HG02938 (cell line): ENCODE measurements around the gene KCNE3.

Experiments used
- ATAC-seq: cut with Tn5 transposase; IDR thresholded peaks from one replicate; pipeline ENCODE4 v1.9.1; 2021; ENCODE audit warnings: mild to moderate bottlenecking, moderate library complexity; ENCODE audit not compliant: unreplicated experiment

KCNE3 gene

DNA sequence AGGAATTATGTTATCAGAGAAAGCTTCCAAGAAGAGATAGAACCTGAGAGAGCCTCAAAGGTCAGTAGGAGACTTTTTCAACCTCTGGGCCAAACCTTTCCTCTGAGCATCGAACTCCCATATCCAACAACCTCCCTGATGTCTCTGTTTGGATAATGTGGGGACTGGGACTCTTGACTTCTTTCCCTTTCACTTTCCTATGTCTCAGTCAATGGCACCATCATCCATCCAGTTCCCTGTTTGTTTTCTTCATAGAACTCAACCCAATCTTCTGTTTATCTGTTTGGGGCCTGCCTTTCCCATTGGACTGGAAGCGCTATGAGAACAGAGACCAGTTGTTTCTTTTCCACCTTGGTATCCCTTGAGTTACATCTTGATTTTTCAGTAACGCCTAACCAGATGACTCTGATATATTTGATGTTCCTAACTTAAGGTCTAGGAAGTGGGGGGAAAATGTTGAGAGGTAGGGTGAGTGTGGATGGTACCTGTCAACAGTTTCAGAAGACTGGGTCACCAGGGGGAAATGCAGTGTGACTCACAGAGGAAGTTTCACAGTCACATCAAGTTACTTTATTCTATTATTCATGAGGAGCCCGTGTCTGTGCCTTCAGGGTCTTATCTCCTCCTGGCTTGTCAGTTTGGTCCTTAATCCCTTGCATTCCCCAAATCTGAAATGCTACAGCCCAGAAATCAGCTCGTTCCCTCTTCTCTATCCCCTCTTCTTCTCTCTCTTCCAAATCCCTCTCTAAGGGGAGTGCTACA lies 4.5 kb upstream of the KCNE3 start:
- ATAC-seq = no peak

DNA sequence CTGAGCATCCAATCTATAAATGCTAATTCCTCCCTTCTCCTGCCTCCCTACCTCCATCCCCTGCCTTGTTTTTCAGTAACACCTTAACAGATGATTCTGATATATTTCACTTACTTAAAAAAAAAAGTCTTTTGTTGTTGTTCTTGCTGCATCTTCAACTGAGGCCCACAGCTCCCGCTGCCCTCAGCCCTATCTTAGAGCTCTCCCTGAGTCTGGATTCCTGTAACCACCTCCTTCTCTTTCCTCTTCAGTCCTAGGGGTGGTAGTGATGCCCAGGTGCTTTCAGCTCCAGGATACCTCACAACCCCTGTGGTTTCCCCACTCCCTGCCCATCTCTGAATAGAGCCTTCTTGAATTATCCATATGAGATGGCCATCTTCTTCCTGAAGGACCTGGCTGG lies 3.7 kb upstream of the KCNE3 start:
- no peak for ATAC-seq

DNA sequence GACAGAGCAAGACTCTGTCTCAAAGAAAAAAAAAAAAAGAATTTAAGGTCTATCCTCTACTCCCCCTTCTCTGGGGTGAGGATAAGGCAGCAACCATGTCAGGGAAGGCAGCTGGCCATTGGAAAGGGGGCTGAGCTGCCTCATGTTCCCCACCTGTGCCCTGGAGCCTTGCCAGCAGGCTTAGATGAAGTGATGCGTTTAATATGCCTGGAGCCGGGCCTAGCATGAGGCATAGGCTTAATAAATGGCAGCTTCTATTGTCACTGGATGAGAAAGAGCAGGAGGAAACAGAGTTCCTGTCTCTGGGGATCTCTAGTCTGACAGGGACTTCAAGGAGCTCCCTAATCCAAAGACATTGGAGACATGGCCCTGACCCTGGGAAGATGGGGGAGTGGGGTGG lies 3.2 kb upstream of the KCNE3 start:
- no peak for ATAC-seq

- ATAC-seq = no peak
These were observed 1.6 kb upstream of the KCNE3 start for GRCh38 chr11:74468936-74469335.

DNA sequence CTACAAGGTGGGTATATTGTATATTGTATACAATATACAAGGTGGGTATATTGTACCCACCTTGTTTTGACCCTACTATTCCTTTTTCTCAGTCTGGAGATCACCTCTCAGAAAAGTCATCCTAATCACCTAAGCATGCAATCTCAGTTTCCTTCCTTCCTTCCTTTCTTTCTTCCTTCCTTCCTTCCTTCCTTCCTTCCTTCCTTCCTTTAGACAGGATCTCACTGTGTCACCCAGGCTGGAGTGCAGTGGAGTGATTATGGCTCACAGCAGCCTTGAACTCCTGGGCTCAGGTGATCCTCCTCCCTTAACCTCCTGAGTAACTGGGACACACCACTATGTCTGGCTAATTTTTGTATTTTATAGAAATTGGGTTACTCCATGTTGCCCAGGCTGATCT lies 1.2 kb upstream of the KCNE3 start:
- no peak for ATAC-seq

- no peak for ATAC-seq
These were observed 709 bp upstream of the KCNE3 start for GRCh38 chr11:74468058-74468457.

DNA sequence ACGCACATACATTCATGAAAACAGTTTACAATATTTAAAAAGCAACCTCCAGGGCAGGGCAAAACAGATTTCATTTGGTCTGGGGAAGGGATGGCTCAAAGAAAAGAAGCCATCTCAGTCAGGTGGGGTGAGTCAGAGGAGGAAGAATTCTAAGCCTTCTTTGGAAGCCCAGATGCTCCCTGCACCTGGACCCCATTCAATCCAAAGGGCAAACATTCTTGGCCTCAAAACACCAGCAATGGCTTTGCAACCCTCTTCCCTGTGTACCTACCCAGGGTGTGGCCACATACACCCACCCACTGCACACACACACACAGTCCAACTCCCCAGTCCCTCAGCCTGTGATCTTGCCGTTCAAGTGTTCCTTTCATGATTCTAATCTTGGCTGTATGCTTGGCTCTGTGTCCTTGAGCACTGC lies 2.0 kb downstream of the KCNE3 start:
- ATAC-seq = no peak

GRCh38 chr11:74464746-74465145 lies 2.6 kb downstream of the KCNE3 start:
- no peak for ATAC-seq

DNA sequence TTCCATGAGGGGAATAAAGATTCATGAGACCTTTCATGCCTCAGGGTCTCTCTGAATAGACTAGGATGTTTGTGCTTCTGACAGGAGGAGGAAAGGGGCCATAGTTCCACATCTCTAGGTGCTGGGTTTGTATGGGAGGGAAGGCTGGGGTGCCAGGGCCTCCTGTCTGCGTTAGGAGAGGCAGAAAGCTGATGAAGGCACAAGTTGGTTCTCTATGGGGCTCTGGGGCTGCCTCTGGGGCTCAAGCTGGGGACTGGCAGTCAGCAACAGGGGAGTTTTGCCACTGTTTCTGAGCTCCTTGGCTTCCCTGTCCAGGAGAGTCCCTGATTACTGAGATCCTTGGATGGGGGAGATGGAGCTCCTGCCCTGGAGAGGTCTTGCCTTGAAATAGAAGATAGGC lies 4.1 kb downstream of the KCNE3 start:
- no peak for ATAC-seq

GRCh38 chr11:74462631-74463030 lies 4.7 kb downstream of the KCNE3 start:
- no peak for ATAC-seq

- ATAC-seq = no peak
These were observed 5.3 kb downstream of the KCNE3 start for GRCh38 chr11:74462009-74462408.

DNA sequence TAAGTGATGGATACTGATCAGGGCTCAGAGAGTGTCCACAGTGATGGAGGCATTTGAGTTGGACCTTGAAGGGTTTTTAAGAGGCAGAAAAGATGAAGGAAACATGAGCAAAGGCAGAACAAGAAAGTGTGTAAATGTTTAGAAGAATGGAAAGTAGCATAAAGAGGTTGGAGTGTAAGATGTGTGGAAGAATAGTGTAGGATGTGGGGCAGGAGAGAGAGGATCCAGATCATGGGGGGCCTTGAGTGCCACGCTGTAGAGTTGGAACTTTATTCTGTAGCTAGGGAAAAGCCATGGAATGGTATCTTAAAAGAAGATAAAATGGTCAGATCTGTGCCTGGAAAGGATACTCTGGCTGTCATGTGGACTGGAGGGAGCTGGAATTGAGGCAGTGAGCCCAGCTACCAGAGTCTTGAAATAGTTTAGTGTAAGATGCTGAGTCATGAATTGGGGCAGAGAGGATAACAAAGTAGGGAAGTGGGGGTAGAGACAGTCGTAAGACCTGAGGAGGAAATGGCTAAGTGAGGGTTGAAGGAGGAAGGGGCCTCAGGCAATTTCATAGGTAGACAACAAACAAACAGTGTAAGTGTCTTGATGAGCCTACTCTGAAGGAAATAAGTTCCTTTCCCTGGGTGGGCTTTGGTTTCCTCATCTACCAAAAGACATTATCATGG lies 6.7 kb downstream of the KCNE3 start:
- no peak for ATAC-seq

- no peak for ATAC-seq
These were observed 7.3 kb downstream of the KCNE3 start for GRCh38 chr11:74460065-74460464.

GRCh38 chr11:74459584-74459983 lies 7.8 kb downstream of the KCNE3 start:
- no peak for ATAC-seq

DNA sequence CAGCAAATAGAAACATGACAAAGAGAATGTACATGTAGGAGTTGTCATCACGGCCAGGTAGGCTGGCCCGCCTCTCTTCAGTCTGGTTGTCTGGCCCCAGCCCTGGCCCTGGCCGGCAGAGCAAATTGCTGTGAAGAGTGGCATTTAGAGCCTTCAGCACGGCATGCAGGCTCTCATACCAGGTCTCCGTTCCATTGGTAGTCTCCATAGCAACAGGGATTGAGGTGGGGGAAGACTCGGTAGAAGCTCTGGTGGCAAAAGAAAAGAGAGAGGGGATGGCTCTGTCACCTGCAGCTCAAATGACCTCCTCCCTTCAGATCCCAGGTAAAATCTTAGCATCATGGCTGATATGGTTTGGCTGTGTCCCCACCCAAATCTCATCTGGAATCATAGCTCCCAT lies 10.0 kb downstream of the KCNE3 start:
- no peak for ATAC-seq

DNA sequence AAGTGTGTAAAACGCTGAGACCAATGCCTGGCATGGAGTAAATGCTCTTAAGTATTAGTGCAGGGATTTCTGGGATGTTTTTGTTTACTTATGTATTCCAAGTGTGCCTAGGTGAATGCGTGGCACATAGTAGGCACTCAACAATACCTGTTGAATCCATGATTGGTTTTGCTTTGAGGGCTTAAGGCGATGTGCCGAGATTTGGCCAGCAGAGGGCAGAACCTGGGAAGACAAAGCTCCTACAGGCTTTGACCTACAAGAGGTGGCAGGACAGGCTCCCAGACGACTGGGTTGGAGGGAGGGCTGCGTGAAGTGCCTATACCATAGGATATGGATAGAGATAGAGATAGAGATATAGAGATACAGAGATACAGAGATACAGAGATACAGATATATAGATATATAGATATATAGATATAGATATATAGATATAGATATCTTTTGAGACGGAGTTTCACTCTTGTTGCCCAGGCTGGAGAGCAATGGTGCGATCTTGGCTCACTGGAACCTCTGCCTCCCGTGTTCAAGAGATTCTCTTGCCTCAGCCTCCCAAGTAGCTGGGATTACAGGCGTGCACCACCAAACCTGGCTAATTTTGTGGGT lies 13.9 kb downstream of the KCNE3 start:
- ATAC-seq = no peak

DNA sequence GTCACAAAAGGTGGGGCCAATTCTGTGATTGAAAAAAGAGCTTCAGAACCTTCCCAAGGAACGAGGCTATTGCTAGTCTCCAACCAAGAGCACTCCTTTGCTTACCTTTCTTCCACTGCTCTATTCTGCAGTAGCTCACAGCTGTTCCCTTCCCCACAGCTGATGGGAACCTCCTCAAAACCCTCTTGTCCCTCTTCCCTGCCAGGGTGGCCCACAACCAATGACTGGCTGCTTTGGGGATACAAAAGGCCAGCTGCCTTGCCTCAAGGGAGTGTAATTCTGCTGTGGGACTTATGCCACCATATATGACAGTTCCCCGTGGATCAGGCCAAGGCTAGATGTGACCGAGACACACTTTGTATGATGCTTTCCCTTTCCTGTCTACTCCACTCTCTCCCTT lies 15.0 kb downstream of the KCNE3 start:
- ATAC-seq = no peak

- ATAC-seq = no peak
These were observed 17.0 kb downstream of the KCNE3 start for GRCh38 chr11:74450318-74450717.

DNA sequence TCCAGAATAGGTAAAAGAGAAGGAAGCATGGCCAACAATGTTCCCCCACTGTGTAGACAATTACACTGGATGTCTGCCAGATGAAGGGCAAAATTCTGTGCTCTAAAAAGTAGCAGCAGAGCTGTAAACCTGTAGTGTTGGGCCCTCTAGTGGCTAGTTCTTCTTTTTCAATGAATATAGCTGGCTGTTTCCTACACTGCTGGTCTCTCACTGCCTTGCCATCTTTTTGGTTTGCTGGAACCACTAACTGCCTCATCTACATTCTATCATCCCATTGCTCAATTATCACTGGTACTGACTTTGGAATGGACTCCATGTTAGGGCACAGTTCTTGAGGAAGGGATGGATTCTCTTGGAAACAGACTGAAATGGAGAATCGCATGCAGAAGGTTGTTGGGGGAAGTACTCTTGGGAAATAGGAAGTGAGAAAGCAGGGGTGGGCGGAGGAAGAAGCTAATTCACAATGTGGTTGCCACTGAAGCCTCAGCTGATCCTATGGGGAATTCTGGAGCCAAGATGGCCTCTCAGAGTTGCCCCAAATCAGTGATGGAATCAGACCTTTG lies 17.9 kb downstream of the KCNE3 start:
- no peak for ATAC-seq

DNA sequence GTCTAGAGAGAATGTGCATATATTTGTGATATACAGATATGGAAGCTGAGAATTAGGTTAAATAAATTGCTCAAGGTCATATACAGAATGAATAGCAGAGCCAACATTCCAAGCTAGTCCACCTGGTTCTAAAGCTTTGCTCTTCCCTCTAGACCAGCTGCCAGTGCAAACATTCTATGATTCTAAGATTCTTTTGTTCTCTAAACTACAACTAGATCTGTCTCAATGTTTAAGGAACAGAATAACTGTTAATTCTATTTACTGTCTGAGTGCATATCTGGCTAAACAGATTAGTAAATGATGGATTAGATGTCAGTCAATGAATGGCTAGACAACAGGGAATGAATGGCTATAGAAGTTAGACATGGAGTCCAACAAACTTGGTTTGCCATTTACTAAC lies 19.6 kb downstream of the KCNE3 start:
- no peak for ATAC-seq

DNA sequence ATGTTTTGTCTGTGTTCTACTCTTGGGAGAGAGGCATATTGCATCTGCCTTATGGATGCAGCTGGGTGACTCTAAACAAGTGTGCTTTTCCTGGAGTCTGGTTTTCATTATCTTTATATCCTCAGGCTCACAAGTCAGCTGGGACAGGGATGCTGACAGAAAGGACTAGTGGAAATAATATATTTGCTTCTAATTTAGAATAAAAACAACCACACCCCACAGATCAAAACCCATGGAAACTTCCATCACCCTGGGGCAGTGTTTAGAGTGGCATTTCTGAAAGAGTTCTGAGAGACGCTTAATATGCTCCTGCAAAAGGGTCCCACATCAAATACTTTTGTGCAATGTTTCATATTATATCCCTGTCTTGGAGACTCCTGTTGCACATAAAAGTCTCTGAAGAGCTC lies 20.8 kb downstream of the KCNE3 start:
- no peak for ATAC-seq
